H54 (cell line): ENCODE measurements around the gene CLSTN3.

Source experiments
- DNase-seq: peaks from one replicate; pipeline ENCODE4 v3.0.0; 2011; ENCODE audit warnings: low spot score, mixed read lengths; ENCODE audit not compliant: insufficient read length
- FAIRE-seq: peaks from 3 replicates; lab custom pipeline; 2011; peaks lifted over from hg19 to GRCh38; lab: Jason Lieb, UNC
- POLR2A ChIP-seq: IDR thresholded peaks from 2 replicates; pipeline ENCODE4 v1.6.1; 2011; ENCODE audit warnings: low read depth, mild to moderate bottlenecking, low read length

CLSTN3 gene

GRCh38 chr12:7188562-7189397 is 58.6 kb downstream of the CLSTN3 start:
- DNase-seq (peak; percentile 63), FAIRE-seq (peak; percentile 45)
- no peak for TF ChIP-seq POLR2A

DNA sequence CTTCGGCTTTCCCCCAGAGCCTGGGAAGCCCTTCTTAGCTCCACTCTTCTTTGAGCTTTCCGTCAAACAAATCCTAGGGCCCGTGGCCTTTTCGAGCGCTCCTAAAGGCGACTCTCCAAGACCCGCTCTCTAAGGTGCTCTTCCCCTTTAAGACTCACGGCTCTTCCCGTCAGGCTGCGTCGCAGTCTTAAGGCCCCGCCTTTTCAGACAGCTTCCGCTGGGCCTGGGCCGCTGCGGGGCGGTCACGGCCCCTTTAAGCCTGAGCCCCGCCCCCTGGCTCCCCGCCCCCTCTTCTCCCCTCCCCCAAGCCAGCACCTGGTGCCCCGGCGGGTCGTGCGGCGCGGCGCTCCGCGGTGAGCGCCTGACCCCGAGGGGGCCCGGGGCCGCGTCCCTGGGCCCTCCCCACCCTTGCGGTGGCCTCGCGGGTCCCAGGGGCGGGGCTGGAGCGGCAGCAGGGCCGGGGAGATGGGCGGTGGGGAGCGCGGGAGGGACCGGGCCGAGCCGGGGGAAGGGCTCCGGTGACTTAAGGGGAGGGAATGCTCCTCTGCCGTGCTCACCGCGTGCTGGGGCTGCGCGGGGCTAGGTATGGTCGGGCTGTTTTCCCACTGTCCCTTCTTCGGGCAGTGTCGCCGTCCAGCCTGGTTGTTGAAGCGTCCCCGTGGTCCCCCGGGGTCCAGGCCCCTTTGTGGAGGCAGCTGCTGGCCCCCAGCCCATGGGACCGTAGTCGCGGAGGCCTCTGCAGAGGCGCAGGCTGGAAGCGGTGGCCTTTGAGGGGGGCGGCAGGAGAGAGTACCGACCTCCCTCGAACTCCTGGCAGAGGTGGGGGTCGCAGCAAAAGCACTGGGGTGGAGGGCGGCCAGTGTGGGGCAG is 59.5 kb downstream of the CLSTN3 start, which contains the start of gene PEX5:
Gene PEX5 (plus strand): TSS at position 289 of the 870 bp plus-strand sequence. CDS start 692 bp downstream, outside the sequence.
- DNase-seq (peak; percentile 84), FAIRE-seq (no peak)
- TF ChIP-seq POLR2A, result no peak

GRCh38 chr12:7190268-7191055 is 60.3 kb downstream of the CLSTN3 start:
- no peak for DNase-seq
- FAIRE-seq, result no peak
- no peak for TF ChIP-seq POLR2A

- DNase-seq (no peak), FAIRE-seq (no peak)
- no peak for TF ChIP-seq POLR2A
These were observed 63.5 kb downstream of the CLSTN3 start for GRCh38 chr12:7193674-7194073.

DNA sequence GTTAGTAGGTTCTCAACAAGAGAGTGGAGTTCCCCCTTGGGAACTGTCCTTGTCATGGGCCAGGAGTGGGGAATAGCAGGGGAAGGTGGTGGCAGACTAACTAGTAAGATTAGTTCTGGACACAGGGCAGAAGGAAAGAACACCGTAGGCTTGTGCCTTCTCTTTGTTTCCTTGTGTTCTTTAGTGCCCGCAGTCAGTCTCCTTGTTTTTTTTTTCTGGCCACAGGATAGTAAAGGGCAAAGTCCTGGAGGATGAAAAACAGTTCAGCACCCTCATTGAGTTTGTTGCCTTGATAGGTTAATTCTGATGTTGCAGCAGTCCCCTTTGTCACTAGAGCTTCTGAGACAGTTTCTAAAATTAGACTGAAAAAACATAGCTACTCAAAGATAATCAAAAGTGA is 67.7 kb downstream of the CLSTN3 start:
- FAIRE-seq, result no peak
- TF ChIP-seq POLR2A, result no peak
- DNase-seq, result no peak

DNA sequence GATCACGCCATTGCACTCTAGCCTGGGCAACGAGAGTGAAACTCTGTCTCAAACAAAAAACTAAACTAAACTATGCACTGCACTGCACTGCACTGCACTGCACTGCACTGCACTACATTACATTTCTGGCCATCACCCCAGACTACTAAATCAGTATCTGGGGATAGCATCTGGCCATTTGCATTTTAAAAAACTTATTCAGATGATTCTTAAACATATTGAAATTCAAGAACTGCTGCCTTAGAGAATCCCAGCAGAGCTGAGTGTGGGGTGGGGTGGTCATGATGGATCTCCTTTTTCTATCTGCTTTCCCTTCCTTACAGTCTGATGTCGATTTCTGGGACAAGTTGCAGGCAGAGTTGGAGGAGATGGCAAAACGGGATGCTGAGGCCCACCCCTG is 72.9 kb downstream of the CLSTN3 start:
- DNase-seq (no peak), FAIRE-seq (no peak)
- no peak for TF ChIP-seq POLR2A

DNA sequence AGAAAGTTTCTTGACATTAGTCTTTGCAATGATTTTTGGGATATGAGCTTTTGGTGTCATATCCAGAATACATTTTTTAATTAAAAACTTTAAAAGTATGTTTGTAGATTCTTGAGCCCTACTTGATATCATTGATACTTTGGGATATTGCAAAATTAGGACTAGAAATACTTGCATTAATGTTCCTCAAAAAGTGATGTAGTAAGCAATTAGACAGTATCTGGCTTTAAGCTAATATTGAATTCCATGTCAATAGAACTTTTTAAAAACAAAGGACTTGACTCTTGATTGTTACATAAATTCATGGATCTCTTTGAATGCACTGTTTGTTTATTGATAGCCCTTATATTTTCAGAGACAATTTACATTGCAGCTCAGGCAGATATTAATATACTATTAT is 74.9 kb downstream of the CLSTN3 start:
- FAIRE-seq (no peak), DNase-seq (no peak)
- TF ChIP-seq POLR2A, result no peak

- DNase-seq (no peak), FAIRE-seq (no peak)
- TF ChIP-seq POLR2A, result no peak
These were observed 76.5 kb downstream of the CLSTN3 start for GRCh38 chr12:7206691-7207090.

DNA sequence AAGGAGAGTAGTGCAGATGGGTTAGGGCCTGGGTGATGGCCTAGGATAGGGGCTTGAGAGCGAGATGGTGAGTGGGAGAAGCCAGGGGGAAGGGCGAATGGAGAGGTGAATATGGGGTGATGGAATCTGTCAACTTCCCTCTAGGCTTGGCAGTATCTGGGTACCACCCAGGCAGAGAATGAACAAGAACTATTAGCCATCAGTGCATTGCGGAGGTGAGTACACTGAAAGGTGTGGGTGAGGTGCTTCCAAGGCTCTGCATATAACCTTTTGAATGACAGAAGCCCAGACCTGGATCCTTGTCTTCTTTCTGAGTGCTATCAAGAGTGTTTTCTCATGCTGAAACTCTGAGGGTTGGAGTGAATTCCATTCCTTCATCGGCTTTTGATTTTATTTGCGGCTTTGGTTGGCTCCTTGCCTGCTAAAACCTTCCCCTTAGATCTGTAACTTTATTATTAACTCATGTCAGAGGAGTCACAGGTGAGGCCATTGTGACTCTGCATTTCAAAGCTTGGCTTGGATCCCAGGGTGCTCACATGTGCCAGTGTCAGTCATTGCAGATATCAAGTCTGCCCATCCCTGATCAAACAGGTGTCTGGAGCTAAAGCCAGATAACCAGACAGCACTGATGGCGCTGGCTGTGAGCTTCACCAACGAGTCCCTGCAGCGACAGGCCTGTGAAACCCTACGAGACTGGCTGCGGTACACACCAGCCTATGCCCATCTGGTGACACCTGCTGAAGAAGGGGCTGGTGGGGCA is 77.9 kb downstream of the CLSTN3 start:
- DNase-seq, result no peak
- no peak for FAIRE-seq
- TF ChIP-seq POLR2A, result no peak
